ENCODE data around the gene SPTBN5.

SPTBN5 gene

DNA sequence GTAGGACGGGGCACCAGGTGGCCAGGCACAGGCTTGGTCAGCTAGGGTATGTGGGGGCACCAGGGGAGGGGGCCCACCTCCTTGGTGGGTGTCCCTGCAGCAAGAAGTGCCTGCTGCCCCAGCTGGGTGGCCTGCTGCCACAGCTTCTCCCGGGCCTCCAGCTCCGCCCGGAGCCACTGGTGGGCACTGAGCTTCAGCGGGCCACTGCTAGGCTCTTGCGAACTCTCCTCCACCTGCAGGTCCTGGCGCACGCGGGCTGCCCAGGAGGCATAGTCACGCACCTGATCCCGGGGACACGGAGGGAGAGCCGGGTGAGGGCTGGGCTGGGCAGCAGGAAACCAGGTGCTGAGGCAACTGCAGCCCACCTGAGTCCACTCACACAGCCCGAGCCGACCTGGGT, 25.5 kb downstream of the SPTBN5 start:
- no peak for TF ChIP-seq TAF1 (IDR thresholded peaks at IDR 0.05; ENCODE audit: borderline replicate concordance, insufficient read depth, low read length)
- no peak for TF ChIP-seq POLR2AphosphoS5 (IDR thresholded peaks at IDR 0.05; ENCODE audit: low read depth, low read length)
- no peak for TF ChIP-seq SIN3A (IDR thresholded peaks at IDR 0.05; ENCODE audit: borderline replicate concordance, insufficient read depth, low read length)
- no peak for TF ChIP-seq FOXP2 (optimal IDR thresholded peaks at IDR 0.05; ENCODE audit: borderline replicate concordance, extremely low read depth, extremely low read length, insufficient read depth)
- TF ChIP-seq, protein P1, sequence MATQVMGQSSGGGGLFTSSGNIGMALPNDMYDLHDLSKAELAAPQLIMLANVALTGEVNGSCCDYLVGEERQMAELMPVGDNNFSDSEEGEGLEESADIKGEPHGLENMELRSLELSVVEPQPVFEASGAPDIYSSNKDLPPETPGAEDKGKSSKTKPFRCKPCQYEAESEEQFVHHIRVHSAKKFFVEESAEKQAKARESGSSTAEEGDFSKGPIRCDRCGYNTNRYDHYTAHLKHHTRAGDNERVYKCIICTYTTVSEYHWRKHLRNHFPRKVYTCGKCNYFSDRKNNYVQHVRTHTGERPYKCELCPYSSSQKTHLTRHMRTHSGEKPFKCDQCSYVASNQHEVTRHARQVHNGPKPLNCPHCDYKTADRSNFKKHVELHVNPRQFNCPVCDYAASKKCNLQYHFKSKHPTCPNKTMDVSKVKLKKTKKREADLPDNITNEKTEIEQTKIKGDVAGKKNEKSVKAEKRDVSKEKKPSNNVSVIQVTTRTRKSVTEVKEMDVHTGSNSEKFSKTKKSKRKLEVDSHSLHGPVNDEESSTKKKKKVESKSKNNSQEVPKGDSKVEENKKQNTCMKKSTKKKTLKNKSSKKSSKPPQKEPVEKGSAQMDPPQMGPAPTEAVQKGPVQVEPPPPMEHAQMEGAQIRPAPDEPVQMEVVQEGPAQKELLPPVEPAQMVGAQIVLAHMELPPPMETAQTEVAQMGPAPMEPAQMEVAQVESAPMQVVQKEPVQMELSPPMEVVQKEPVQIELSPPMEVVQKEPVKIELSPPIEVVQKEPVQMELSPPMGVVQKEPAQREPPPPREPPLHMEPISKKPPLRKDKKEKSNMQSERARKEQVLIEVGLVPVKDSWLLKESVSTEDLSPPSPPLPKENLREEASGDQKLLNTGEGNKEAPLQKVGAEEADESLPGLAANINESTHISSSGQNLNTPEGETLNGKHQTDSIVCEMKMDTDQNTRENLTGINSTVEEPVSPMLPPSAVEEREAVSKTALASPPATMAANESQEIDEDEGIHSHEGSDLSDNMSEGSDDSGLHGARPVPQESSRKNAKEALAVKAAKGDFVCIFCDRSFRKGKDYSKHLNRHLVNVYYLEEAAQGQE (IDR thresholded peaks at IDR 0.05; ENCODE audit: insufficient read depth in 1 of 2, low read depth in 2 of 2, low read length in 2 of 2) = no peak

- TF ChIP-seq POLR2AphosphoS5 (IDR thresholded peaks at IDR 0.05; ENCODE audit: low read depth, low read length) = no peak
- TF ChIP-seq TAF1 (IDR thresholded peaks at IDR 0.05; ENCODE audit: borderline replicate concordance, insufficient read depth, low read length) = no peak
- TF ChIP-seq FOXP2 (optimal IDR thresholded peaks at IDR 0.05; ENCODE audit: borderline replicate concordance, extremely low read depth, extremely low read length, insufficient read depth) = no peak
- TF ChIP-seq, protein P1 (IDR thresholded peaks at IDR 0.05; ENCODE audit: insufficient read depth in 1 of 2, low read depth in 2 of 2, low read length in 2 of 2) = no peak
- no peak for TF ChIP-seq SIN3A (IDR thresholded peaks at IDR 0.05; ENCODE audit: borderline replicate concordance, insufficient read depth, low read length)
Measured at GRCh38 chr15:41866872-41867579, 26.8 kb downstream of the SPTBN5 start.

- TF ChIP-seq FOXP2 (optimal IDR thresholded peaks at IDR 0.05; ENCODE audit: borderline replicate concordance, extremely low read depth, extremely low read length, insufficient read depth) (no peak), TAF1 (IDR thresholded peaks at IDR 0.05; ENCODE audit: borderline replicate concordance, insufficient read depth, low read length) (no peak)
Measured at GRCh38 chr15:41866263-41866703, 27.6 kb downstream of the SPTBN5 start.

DNA sequence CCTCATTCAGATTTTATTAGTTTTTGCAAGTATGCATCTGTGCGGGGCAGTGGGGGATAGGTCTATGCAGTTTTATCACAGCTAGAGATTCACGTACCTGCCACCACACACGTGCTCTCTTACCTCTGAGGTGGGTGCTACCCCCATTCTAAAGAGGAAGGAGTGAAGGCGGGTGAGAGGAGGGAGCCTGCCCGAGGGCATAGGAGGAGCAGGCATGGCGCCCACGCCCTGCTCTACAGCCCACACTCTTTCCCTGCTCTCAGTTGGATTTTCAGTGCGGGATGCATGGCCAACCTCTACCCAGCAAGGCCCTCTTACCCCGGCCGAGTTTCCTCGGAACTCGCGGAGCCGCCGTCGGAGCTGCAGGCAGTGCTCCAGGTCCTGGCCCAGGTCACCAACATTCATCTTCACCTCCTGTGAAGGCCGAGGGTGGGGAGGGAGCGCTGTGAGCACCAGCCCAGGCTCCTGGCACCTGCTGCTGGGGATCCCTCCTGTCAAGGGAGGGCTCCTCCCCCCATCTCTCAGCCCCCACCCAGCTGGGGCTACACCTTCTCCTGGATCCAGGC, 28.3 kb downstream of the SPTBN5 start:
- TF ChIP-seq SIN3A (IDR thresholded peaks at IDR 0.05; ENCODE audit: borderline replicate concordance, insufficient read depth, low read length) = no peak
- TF ChIP-seq FOXP2 (optimal IDR thresholded peaks at IDR 0.05; ENCODE audit: borderline replicate concordance, extremely low read depth, extremely low read length, insufficient read depth) = no peak
- TF ChIP-seq POLR2AphosphoS5 (IDR thresholded peaks at IDR 0.05; ENCODE audit: low read depth, low read length) = no peak
- TF ChIP-seq, protein P1 (IDR thresholded peaks at IDR 0.05; ENCODE audit: insufficient read depth in 1 of 2, low read depth in 2 of 2, low read length in 2 of 2) = no peak
- TF ChIP-seq TAF1 (IDR thresholded peaks at IDR 0.05; ENCODE audit: borderline replicate concordance, insufficient read depth, low read length) = no peak

GRCh38 chr15:41862515-41863116, 31.2 kb downstream of the SPTBN5 start:
- no peak for TF ChIP-seq FOXP2 (optimal IDR thresholded peaks at IDR 0.05; ENCODE audit: borderline replicate concordance, extremely low read depth, extremely low read length, insufficient read depth)
- TF ChIP-seq POLR2AphosphoS5 (IDR thresholded peaks at IDR 0.05; ENCODE audit: low read depth, low read length) = no peak
- TF ChIP-seq, protein P1 (IDR thresholded peaks at IDR 0.05; ENCODE audit: insufficient read depth in 1 of 2, low read depth in 2 of 2, low read length in 2 of 2) = no peak
- no peak for TF ChIP-seq TAF1 (IDR thresholded peaks at IDR 0.05; ENCODE audit: borderline replicate concordance, insufficient read depth, low read length)
- TF ChIP-seq SIN3A (IDR thresholded peaks at IDR 0.05; ENCODE audit: borderline replicate concordance, insufficient read depth, low read length) = no peak
